H1 (cell line): ENCODE data around the gene FHIT. TPM values are rescaled to one million over a fixed set of nuclear protein-coding genes. Genes with fewer than 3 reads are reported as not detected.

Experiments
- CTCF ChIA-PET: fragments of 300-600 bp; sonication (Branson Sonifier 250); formaldehyde crosslinking; loops from one replicate; lab custom pipeline; 2021; ENCODE audit not compliant: partially characterized antibody; lab: Charles Lee
- POLR2A ChIA-PET: fragments of 300-600 bp; sonication (Branson Sonifier 250); formaldehyde crosslinking; loops from one replicate; lab custom pipeline; 2021; ENCODE audit warnings: inconsistent platforms; ENCODE audit not compliant: partially characterized antibody; lab: Charles Lee
- DNase-seq, 2 experiments: peaks; one replicate each; pipeline versions ENCODE4 v3.0.0 to v3.0.0-alpha.2; 2010 to 2022; ENCODE audit warnings: low spot score in 2 of 2, low read depth in 1 of 2, mixed read lengths in 1 of 2
- FAIRE-seq: peaks from 2 replicates; lab custom pipeline; 2011; peaks lifted over from hg19 to GRCh38; lab: Jason Lieb, UNC
- H2AFZ ChIP-seq: 2 replicates; pipeline ENCODE4 v1.8.1; 2012; ENCODE audit warnings: low read length, inconsistent platforms
- H2AK5ac ChIP-seq: 2 replicates; pipeline ENCODE4 v1.6.1; 2013; ENCODE audit warnings: low read depth, low read length
- H2BK120ac ChIP-seq: replicated peaks from 2 replicates; pipeline ENCODE3; 2013; ENCODE audit warnings: low read depth, low read length, inconsistent platforms
- H2BK12ac ChIP-seq: 2 replicates; pipeline ENCODE4 v1.6.1; 2013; ENCODE audit warnings: low read depth, low read length
- H2BK15ac ChIP-seq: 2 replicates; pipeline ENCODE4 v1.6.1; 2013; ENCODE audit warnings: low read length
- H2BK20ac ChIP-seq: 2 replicates; pipeline ENCODE4 v1.6.1; 2013; ENCODE audit warnings: low read length
- H2BK5ac ChIP-seq: 2 replicates; pipeline ENCODE4 v1.6.1; 2013; ENCODE audit warnings: low read depth, low read length
- H3K14ac ChIP-seq: 2 replicates; pipeline ENCODE4 v1.6.1; 2013; ENCODE audit warnings: inconsistent platforms; ENCODE audit not compliant: insufficient read length
- H3K18ac ChIP-seq: 2 replicates; pipeline ENCODE4 v1.6.1; 2013; ENCODE audit warnings: low read length; ENCODE audit errors: extremely low read depth
- H3K23ac ChIP-seq: 2 replicates; pipeline ENCODE4 v1.6.1; 2013; ENCODE audit warnings: inconsistent platforms; ENCODE audit not compliant: insufficient read length
- H3K23me2 ChIP-seq: 2 replicates; pipeline ENCODE4 v1.6.1; 2013; ENCODE audit warnings: low read depth, low read length
- H3K27ac ChIP-seq: 2 replicates; pipeline ENCODE4 v1.6.1; 2011; ENCODE audit warnings: low read depth, low read length, inconsistent platforms
- H3K27me3 ChIP-seq, 4 experiments: replicated peaks in 1 of 4; 1 replicate in 1 of 4; 2 replicates in 3 of 4; pipeline versions ENCODE4 v1.6.1 to v1.8.1; 2011 to 2013; ENCODE audit warnings: low read length in 3 of 4, mild to moderate bottlenecking in 3 of 4, inconsistent platforms in 2 of 4, mixed read lengths in 2 of 4, moderate library complexity in 1 of 4; ENCODE audit not compliant: control insufficient read depth in 3 of 4, insufficient read depth in 3 of 4; ENCODE audit errors: extremely low read depth in 1 of 4
- H3K36me3 ChIP-seq, 4 experiments: 2 replicates each; pipeline versions ENCODE4 v1.6.1 to v1.8.1; 2011 to 2013; ENCODE audit warnings: mild to moderate bottlenecking in 4 of 4, low read length in 3 of 4, moderate library complexity in 2 of 4, control low read depth in 1 of 4, inconsistent platforms in 1 of 4; ENCODE audit not compliant: insufficient read depth in 4 of 4, control insufficient read depth in 2 of 4
- H3K4ac ChIP-seq: replicated peaks from 2 replicates; pipeline ENCODE3; 2013; ENCODE audit warnings: low read length, low read depth, mixed read lengths, inconsistent platforms; ENCODE audit not compliant: insufficient read length
- H3K4me1 ChIP-seq, 4 experiments: replicated peaks in 1 of 4; 1 replicate in 1 of 4; 2 replicates in 3 of 4; pipeline versions ENCODE4 v1.6.1 to v1.8.1; 2011 to 2013; ENCODE audit warnings: low read length in 3 of 4, inconsistent platforms in 2 of 4, mixed read lengths in 1 of 4; ENCODE audit not compliant: insufficient read depth in 4 of 4, control insufficient read depth in 3 of 4
- H3K4me2 ChIP-seq, 2 experiments: 2 replicates each; pipeline versions ENCODE4 v1.6.1 to v1.8.1; 2011 to 2013; ENCODE audit warnings: low read depth in 2 of 2, low read length in 2 of 2, control low read depth in 1 of 2, inconsistent platforms in 1 of 2, mild to moderate bottlenecking in 1 of 2; ENCODE audit not compliant: insufficient read depth in 1 of 2
- H3K4me3 ChIP-seq, 4 experiments: fragments of 200-600, 300-600 bp in 1 of 4; sonication (generic), shearing (Covaris generic), sonication (Bioruptor Twin) in 1 of 4; 2 replicates each; pipeline versions ENCODE4 v1.5.1 to v1.8.1; 2011 to 2016; ENCODE audit warnings: low read length in 4 of 4, low read depth in 3 of 4, control low read depth in 2 of 4, inconsistent platforms in 2 of 4, mild to moderate bottlenecking in 2 of 4, mixed read lengths in 1 of 4, moderate library complexity in 1 of 4; ENCODE audit not compliant: insufficient read depth in 2 of 4; ENCODE audit errors: extremely low read depth in 1 of 4
- H3K56ac ChIP-seq: replicated peaks from 2 replicates; pipeline ENCODE3; 2013; ENCODE audit warnings: low read depth, mild to moderate bottlenecking, mixed read lengths, low read length, inconsistent platforms; ENCODE audit not compliant: insufficient read length
- H3K79me1 ChIP-seq: 2 replicates; pipeline ENCODE4 v1.6.1; 2013; ENCODE audit warnings: low read depth, low read length, control low read depth
- H3K79me2 ChIP-seq, 2 experiments: 2 replicates each; pipeline versions ENCODE4 v1.6.1 to v1.8.1; 2012 to 2013; ENCODE audit warnings: low read length in 2 of 2, mild to moderate bottlenecking in 2 of 2, inconsistent platforms in 1 of 2; ENCODE audit not compliant: insufficient read depth in 2 of 2, control insufficient read depth in 1 of 2
- H3K9ac ChIP-seq, 4 experiments: replicated peaks in 1 of 4; 1 replicate in 1 of 4; 2 replicates in 3 of 4; pipeline versions ENCODE4 v1.6.1 to v1.8.1; 2011 to 2013; ENCODE audit warnings: low read depth in 3 of 4, low read length in 3 of 4, control low read depth in 2 of 4, mild to moderate bottlenecking in 2 of 4, moderate library complexity in 2 of 4, inconsistent platforms in 1 of 4; ENCODE audit errors: extremely low read depth in 1 of 4
- H3K9me3 ChIP-seq, 2 experiments: 2 replicates each; pipeline versions ENCODE4 v1.6.1 to v1.8.1; 2012 to 2013; ENCODE audit warnings: mild to moderate bottlenecking in 2 of 2, moderate library complexity in 2 of 2, control low read depth in 1 of 2, inconsistent platforms in 1 of 2, low read depth in 1 of 2, low read length in 1 of 2, mixed read lengths in 1 of 2; ENCODE audit not compliant: insufficient read depth in 2 of 2
- H4K20me1 ChIP-seq, 2 experiments: replicated peaks in 1 of 2; 2 replicates each; pipeline versions ENCODE3 to v1.8.1; 2011 to 2013; ENCODE audit warnings: inconsistent platforms in 2 of 2, low read length in 2 of 2, mild to moderate bottlenecking in 1 of 2; ENCODE audit not compliant: insufficient read depth in 2 of 2, control insufficient read depth in 1 of 2
- H4K5ac ChIP-seq: 2 replicates; pipeline ENCODE4 v1.6.1; 2013; ENCODE audit warnings: low read length, low read depth, mixed read lengths, inconsistent platforms; ENCODE audit not compliant: insufficient read length
- H4K8ac ChIP-seq: 2 replicates; pipeline ENCODE4 v1.8.0; 2013; ENCODE audit warnings: mild to moderate bottlenecking, moderate library complexity, low read length, inconsistent platforms; ENCODE audit not compliant: insufficient read depth; ENCODE audit errors: extremely low read depth
- H4K91ac ChIP-seq: replicated peaks from 2 replicates; pipeline ENCODE3; 2013; ENCODE audit warnings: low read length, mixed read lengths, inconsistent platforms; ENCODE audit not compliant: insufficient read length
- ASH2L ChIP-seq: fragments of 200-600, 300-600 bp; sonication (generic); IDR thresholded peaks from one replicate; pipeline ENCODE4 v1.7.1; 2017; ENCODE audit warnings: low read length
- ATF2 ChIP-seq: IDR thresholded peaks from 2 replicates; pipeline ENCODE4 v1.6.1; 2012; ENCODE audit warnings: low read length, inconsistent platforms
- CBX8 ChIP-seq: fragments of 300-800, 300-1000 bp; sonication (generic); IDR thresholded peaks from 2 replicates; pipeline ENCODE4 v1.7.1; 2016; ENCODE audit warnings: low read depth, low read length, borderline replicate concordance
- EP300 ChIP-seq, 2 experiments: IDR thresholded peaks; 1 replicate in 1 of 2; 2 replicates in 1 of 2; pipeline ENCODE4 v1.6.1; 2011 to 2012; ENCODE audit warnings: low read depth in 2 of 2, low read length in 2 of 2, mild to moderate bottlenecking in 2 of 2, borderline replicate concordance in 1 of 2, inconsistent platforms in 1 of 2, moderate library complexity in 1 of 2
- GTF2F1 ChIP-seq: IDR thresholded peaks from 2 replicates; pipeline ENCODE4 v1.6.1; 2012; ENCODE audit warnings: low read depth, low read length, improper control_type of control experiment, borderline replicate concordance
- HDAC6 ChIP-seq: IDR thresholded peaks from one replicate; pipeline ENCODE4 v1.7.1; 2012; ENCODE audit warnings: low read depth, mild to moderate bottlenecking, inconsistent platforms, low read length, moderate library complexity
- PHF8 ChIP-seq: fragments of 200-600 bp; sonication (generic); conservative IDR thresholded peaks from 2 replicates; pipeline ENCODE4 v1.7.1; 2012; ENCODE audit warnings: low read depth, mild to moderate bottlenecking, inconsistent platforms, low read length, moderate library complexity
- RXRA ChIP-seq: IDR thresholded peaks from 2 replicates; pipeline ENCODE4 v1.6.1; 2011; ENCODE audit warnings: low read depth, mild to moderate bottlenecking, low read length, moderate library complexity; ENCODE audit not compliant: insufficient read depth
- SAP30 ChIP-seq: fragments of 300-600 bp; sonication (generic); IDR thresholded peaks from 2 replicates; pipeline ENCODE4 v1.7.1; 2012; ENCODE audit warnings: low read length, moderate library complexity, mild to moderate bottlenecking, inconsistent platforms; ENCODE audit not compliant: insufficient read depth, insufficient replicate concordance
- SIN3A ChIP-seq, 2 experiments: IDR thresholded peaks in 1 of 2; conservative IDR thresholded peaks in 1 of 2; 2 replicates each; pipeline ENCODE4 v1.6.1; 2011 to 2012; ENCODE audit warnings: low read length in 2 of 2, improper control_type of control experiment in 1 of 2, low read depth in 1 of 2, mild to moderate bottlenecking in 1 of 2
- SIRT6 ChIP-seq: IDR thresholded peaks from one replicate; pipeline ENCODE4 v1.7.1; 2012; ENCODE audit warnings: low read length, inconsistent platforms
- TBP ChIP-seq: IDR thresholded peaks from 2 replicates; pipeline ENCODE4 v1.6.1; 2011; ENCODE audit warnings: low read depth, low read length, improper control_type of control experiment
- WGBS, 2 experiments: shearing (Covaris generic) in 1 of 2; methylation state at CpG; one replicate each; pipeline versions ENCODE4 v1.1.6 to v1.1.7; 2013 to 2015; ENCODE audit warnings: low lambda C conversion rate in 2 of 2, mixed read lengths in 2 of 2, inconsistent platforms in 1 of 2, low coverage in 1 of 2, missing lambda C conversion rate in 1 of 2; ENCODE audit not compliant: insufficient replicate concordance in 2 of 2, insufficient coverage in 1 of 2, insufficient read length in 1 of 2; ENCODE audit errors: extremely low coverage in 1 of 2, missing lambda C conversion rate in 1 of 2; 5-methylcytosine and 5-hydroxymethylcytosine counted together
- polyA plus RNA-seq, 7 experiments: library from polyadenylated mRNA; depleted of rRNA in 3 of 7; stranded (reverse) in 5 of 7; unstranded in 2 of 7; fragments of >200 nt in 5 of 7; fragments of 200-250 nt in 2 of 7; gene quantifications; 1 replicate in 5 of 7; 2 replicates in 1 of 7; 4 replicates in 1 of 7; pipeline versions ENCODE4 v1.2.1 to v1.2.3, GENCODE V29; 2011 to 2013; ENCODE audit warnings: missing spikeins in 2 of 7, mixed read lengths in 2 of 7
- total RNA-seq: library from RNA; stranded (reverse); fragmentation: NEBNext Ultra II Directional; extraction: Animal tissue kit (Norgen Biotek cat#: 25700); gene quantifications from 2 replicates; pipeline ENCODE4 v1.2.1, GENCODE V29; 2021

Gene FHIT
- total and polyA plus RNA-seq, 2 of the 8 experiments (the other 6 are each of a cell fraction or from before 2014, with no cell fraction given), result 1.2 to 3.2 TPM

DNA sequence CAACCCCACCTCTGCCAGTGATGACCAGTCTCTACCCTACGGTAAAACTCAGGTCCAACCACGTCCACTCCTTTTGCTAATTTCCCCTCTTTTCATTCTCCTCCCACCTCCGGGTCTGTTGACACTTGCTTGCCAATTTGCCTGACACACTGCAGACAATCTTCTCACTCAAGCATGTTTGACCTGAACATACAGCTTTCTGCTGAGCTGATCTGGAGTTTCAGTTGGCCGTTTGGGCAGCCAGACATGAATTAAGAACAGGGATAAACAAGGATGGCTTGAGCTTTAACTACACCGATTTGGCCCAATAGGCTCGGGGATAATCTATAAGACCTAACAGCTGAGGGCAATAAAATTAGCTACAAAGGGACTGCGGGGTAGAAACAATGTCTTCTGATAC, 1442.8 kb downstream of the FHIT start:
- Histone ChIP-seq H3K4ac (no peak overlapping the region), H2AFZ (0 out of 2 replicates have a peak overlapping the region, but pooled peaks have one; percentile 15), H3K36me3 (no peaks in the 10 kb centered on the region), H3K27ac (no peak overlapping the region), H3K9me3 (no peaks in the 10 kb centered on the region), H3K18ac (no peak overlapping the region), H3K4me3 (no peak overlapping the region), H3K27me3 (no peaks in the 10 kb centered on the region), H4K8ac (no peak overlapping the region), H4K5ac (no peak overlapping the region), H3K79me2 (no peaks in the 10 kb centered on the region), H3K79me1 (no peaks in the 10 kb centered on the region), H3K9ac (no peak overlapping the region), H3K56ac (no peak overlapping the region), H3K23ac (no peak overlapping the region), H4K20me1 (no peaks in the 10 kb centered on the region), H3K14ac (no peak overlapping the region), H2BK120ac (no peak overlapping the region), H2BK20ac (no peak overlapping the region), H3K23me2 (no peaks in the 10 kb centered on the region), H2BK5ac (no peak overlapping the region), H2AK5ac (no peak overlapping the region), H2BK15ac (no peak overlapping the region), H3K4me1 (peaks cover 0 to 12% (median 4%) of the 10 kb centered on the region in 4 experiments; a peak in 4 of 7 replicates), H3K4me2 (no peak overlapping the region), H2BK12ac (no peak overlapping the region), H4K91ac (no peak overlapping the region)
- FAIRE-seq, result no peak
- POLR2A ChIA-PET, result no interaction called here
- WGBS, 2 experiments, result 87% methylated on average over 7 of the region's 7 CpGs; no CpG with 5 or more reads in 1 of the 2 experiments
- no peak for DNase-seq
- CTCF ChIA-PET, result interaction anchor here (1.2 to 1.5 kb wide), 2 partner anchors 17 to 29 kb away, joined by 3 to 4 read pairs; no protein-coding TSS in a partner anchor
- no peak for TF ChIP-seq SAP30
- TF ChIP-seq ATF2, result no peak
- TF ChIP-seq ASH2L, result no peak
- no peak for TF ChIP-seq CBX8
- no peak for TF ChIP-seq EP300 (IDR thresholded peaks at IDR 0.05; ENCODE audit: borderline replicate concordance in 1 of 2, low read depth in 2 of 2, low read length in 2 of 2)
- no peak for TF ChIP-seq PHF8
- TF ChIP-seq TBP, result no peak
- TF ChIP-seq HDAC6, result no peak
- TF ChIP-seq GTF2F1, result no peak
- TF ChIP-seq SIN3A (conservative IDR thresholded peaks at IDR 0.05 in 1 of 2, IDR thresholded peaks at IDR 0.05 in 1 of 2; ENCODE audit: low read depth in 1 of 2, low read length in 2 of 2), result no peak
- no peak for TF ChIP-seq RXRA
- no peak for TF ChIP-seq SIRT6
